Stimulated activated naive B cell treated with anti-CD40 and anti-IgM and Interleukin-4, amounts not matched to agents 10 μg/mL and 1 μg/mL and 100 μg/mL, for 72 hours (primary cell): ENCODE data around the gene SPATA20.
A peak's percentile ranks its signal among the peaks of the same experiment; 100 is the strongest.

Experiments used
- ATAC-seq, 2 donors: fragments of 150-1000 bp; cut with Tn5 transposase; replicated peaks; 2 replicates each; pipeline ENCODE4 v1.10.0; 2021; ENCODE audit warnings: moderate library complexity in 1 of 2
- DNase-seq: peaks from one replicate; pipeline ENCODE4 v3.0.0; 2021
- H3K27ac Mint-ChIP-seq: one replicate; pipeline ENCODE4 v1.8.0; 2022; ENCODE audit warnings: mild to moderate bottlenecking, mixed read lengths
- H3K27me3 Mint-ChIP-seq, 2 donors: one replicate each; pipeline ENCODE4 v1.8.0; 2022; ENCODE audit warnings: mixed read lengths in 2 of 2
- H3K36me3 Mint-ChIP-seq, 2 donors: one replicate each; pipeline ENCODE4 v1.8.0; 2022; ENCODE audit warnings: mixed read lengths in 2 of 2, mild to moderate bottlenecking in 1 of 2
- H3K4me1 Mint-ChIP-seq, 2 donors: one replicate each; pipeline ENCODE4 v1.8.0; 2022; ENCODE audit warnings: mixed read lengths in 2 of 2, mild to moderate bottlenecking in 1 of 2
- H3K4me3 Mint-ChIP-seq, 2 donors: one replicate each; pipeline ENCODE4 v1.8.0; 2022; ENCODE audit warnings: mild to moderate bottlenecking in 2 of 2, mixed read lengths in 2 of 2, moderate library complexity in 1 of 2
- H3K9me3 Mint-ChIP-seq, 2 donors: one replicate each; pipeline ENCODE4 v1.8.0; 2022; ENCODE audit warnings: mixed read lengths in 2 of 2, mild to moderate bottlenecking in 1 of 2

SPATA20 gene

GRCh38 chr17:50547035-50547735, at the start of gene SPATA20:
Gene SPATA20 (plus strand): TSS chr17:50547174. CDS start chr17:50547209, 35 bp downstream.
- Mint-ChIP-seq H3K36me3 (peaks cover 3 to 14% of the 10 kb centered on the region in 2 donors), H3K27me3 (peaks cover 12 to 25% of the 10 kb centered on the region in 2 donors), H3K27ac (peak within 1 kb of the TSS; percentile 75), H3K9me3 (no peaks in the 10 kb centered on the region), H3K4me1 (peaks cover 13 to 20% of the 10 kb centered on the region in 2 donors), H3K4me3 (peak within 1 kb of the TSS; percentile 83 to 87)
- DNase-seq = peak; percentile 78
- ATAC-seq = peak; percentile 90 to 92

GRCh38 chr17:50498021-50498874, 48.7 kb upstream of the SPATA20 start:
- DNase-seq = no peak
- H3K27ac Mint-ChIP-seq = no peak overlapping the region

DNA sequence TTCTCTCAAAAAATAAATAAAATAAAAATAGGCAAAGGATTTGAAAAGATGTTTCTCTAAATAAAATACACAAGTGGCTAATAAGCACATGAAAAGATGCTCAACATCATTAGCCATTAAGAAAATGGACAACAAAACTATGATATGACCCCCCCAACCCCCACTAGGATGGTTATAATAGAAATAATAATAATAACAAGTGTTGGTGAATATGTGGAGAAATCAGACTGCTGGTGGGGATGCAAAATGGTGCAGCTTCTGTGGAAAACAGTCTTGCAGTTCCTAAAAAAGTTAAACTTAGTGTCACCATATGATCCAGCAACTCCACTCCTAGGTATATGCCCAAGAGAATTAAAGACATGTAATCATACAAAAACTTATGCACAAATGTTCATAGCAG, 47.7 kb upstream of the SPATA20 start:
- Mint-ChIP-seq H3K36me3 (no peaks in the 10 kb centered on the region), H3K4me3 (no peak overlapping the region), H3K27me3 (peaks cover 4 to 12% of the 10 kb centered on the region in 2 donors), H3K27ac (no peak overlapping the region), H3K4me1 (no peaks in the 10 kb centered on the region), H3K9me3 (no peaks in the 10 kb centered on the region)
- DNase-seq (no peak), ATAC-seq (no peak)

More at GRCh38 chr17:50498021-50498874, 48.7 kb upstream of the SPATA20 start:
- H3K9me3 Mint-ChIP-seq = no peaks in the 10 kb centered on the region
- no peaks in the 10 kb centered on the region for H3K4me1 Mint-ChIP-seq
- no peak overlapping the region for H3K4me3 Mint-ChIP-seq
- peaks cover 0 to 5% of the 10 kb centered on the region in 2 donors for H3K27me3 Mint-ChIP-seq
- no peaks in the 10 kb centered on the region for H3K36me3 Mint-ChIP-seq
- ATAC-seq = no peak

DNA sequence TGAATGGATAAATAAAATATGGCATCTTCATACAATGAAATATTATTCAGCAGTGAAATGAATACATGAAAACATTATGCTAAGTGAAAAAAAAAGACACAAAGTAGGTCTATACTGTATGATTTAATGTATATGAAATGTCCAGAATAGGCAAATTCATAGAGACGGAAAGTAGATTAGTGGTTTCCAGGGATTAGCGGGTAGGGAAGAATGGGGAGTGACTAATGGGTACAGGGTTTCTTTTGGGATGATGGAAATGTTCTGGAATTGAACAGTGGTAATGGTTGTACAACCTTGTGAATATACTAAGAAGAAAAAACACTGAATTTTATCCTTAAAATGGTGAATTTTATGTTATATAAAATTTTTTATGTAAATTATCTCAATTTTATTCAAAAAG, 47.3 kb upstream of the SPATA20 start:
- H3K4me1 Mint-ChIP-seq = no peaks in the 10 kb centered on the region
- H3K36me3 Mint-ChIP-seq = no peaks in the 10 kb centered on the region
- no peaks in the 10 kb centered on the region for H3K9me3 Mint-ChIP-seq
- no peak overlapping the region for H3K4me3 Mint-ChIP-seq
- H3K27me3 Mint-ChIP-seq = peaks cover 6 to 12% of the 10 kb centered on the region in 2 donors
- H3K27ac Mint-ChIP-seq = no peak overlapping the region
- no peak for ATAC-seq
- no peak for DNase-seq

GRCh38 chr17:50501054-50501453, 45.9 kb upstream of the SPATA20 start:
- Mint-ChIP-seq H3K4me1 (no peaks in the 10 kb centered on the region), H3K9me3 (no peaks in the 10 kb centered on the region)
- no peak for ATAC-seq

DNA sequence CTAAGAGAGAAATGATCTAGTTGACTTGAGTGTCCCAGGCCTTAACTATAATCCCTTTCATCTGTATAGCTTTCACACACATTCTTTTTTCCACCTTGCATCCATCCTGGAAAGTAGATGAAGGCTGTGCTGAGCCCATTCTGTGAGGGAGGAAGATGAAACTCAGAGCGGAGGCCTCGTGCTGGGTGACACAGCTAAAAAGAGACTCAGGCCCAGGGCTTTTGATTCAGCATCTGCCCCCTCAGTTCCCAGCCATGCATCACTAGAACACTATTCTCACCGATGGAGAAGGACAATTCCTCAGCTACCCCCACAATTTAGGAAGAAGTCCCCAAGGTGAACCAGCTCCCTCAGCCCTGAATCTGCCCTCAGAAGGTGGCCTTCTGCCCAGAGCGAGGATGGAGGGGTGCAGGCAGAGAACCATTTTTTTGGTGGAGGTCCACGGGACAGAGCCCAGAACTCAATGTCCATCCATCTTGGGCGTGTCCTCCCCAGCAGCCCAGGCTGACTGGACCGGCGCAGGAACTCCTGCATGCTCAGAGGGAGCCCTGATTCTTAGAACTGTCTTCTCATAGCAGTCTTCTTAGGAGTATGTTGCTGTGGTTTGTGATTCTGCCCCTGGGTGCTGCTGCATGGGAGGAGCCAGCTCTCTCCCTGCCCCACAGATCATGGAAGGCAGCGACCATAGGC, 44.5 kb upstream of the SPATA20 start:
- ATAC-seq = no peak
- no peaks in the 10 kb centered on the region for H3K9me3 Mint-ChIP-seq
- H3K4me3 Mint-ChIP-seq = no peak overlapping the region
- no peaks in the 10 kb centered on the region for H3K36me3 Mint-ChIP-seq
- no peak for DNase-seq
- H3K27ac Mint-ChIP-seq = no peak overlapping the region
- H3K27me3 Mint-ChIP-seq = peaks cover 11 to 23% of the 10 kb centered on the region in 2 donors
- peaks cover 0 to under 1% of the 10 kb centered on the region in 2 donors for H3K4me1 Mint-ChIP-seq

More at GRCh38 chr17:50501054-50501453, 45.9 kb upstream of the SPATA20 start:
- DNase-seq = no peak
- no peak overlapping the region for H3K4me3 Mint-ChIP-seq
- H3K36me3 Mint-ChIP-seq = no peaks in the 10 kb centered on the region
- peaks cover 11 to 22% of the 10 kb centered on the region in 2 donors for H3K27me3 Mint-ChIP-seq
- H3K27ac Mint-ChIP-seq = no peak overlapping the region

GRCh38 chr17:50505591-50506130, 41.3 kb upstream of the SPATA20 start:
- peaks cover 18 to 26% of the 10 kb centered on the region in 2 donors for H3K27me3 Mint-ChIP-seq
- ATAC-seq (no peak), DNase-seq (no peak)
- no peaks in the 10 kb centered on the region for H3K9me3 Mint-ChIP-seq
- H3K27ac Mint-ChIP-seq = no peak overlapping the region
- peaks cover 7 to 15% of the 10 kb centered on the region in 2 donors for H3K4me1 Mint-ChIP-seq
- no peak overlapping the region for H3K4me3 Mint-ChIP-seq
- H3K36me3 Mint-ChIP-seq = no peaks in the 10 kb centered on the region

DNA sequence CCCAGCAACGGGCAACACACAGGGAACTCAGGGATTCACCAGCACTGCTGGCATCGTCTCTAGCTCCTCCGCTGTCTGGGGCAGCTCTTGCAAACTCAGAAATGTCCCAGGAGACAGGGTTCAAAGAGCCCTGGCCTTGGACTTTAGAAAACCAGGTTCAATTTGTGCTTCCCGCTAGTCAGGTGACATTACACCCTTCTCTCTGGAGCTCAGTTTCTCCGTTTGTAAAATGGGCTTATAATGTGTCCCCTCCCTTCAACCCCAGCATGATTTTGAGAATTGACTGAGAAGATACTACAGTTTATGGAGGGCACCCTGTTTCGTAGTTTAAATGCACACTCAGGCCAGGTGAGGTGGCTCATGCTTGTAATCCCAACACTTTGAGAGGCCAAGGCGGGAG, 40.7 kb upstream of the SPATA20 start:
- Mint-ChIP-seq H3K9me3 (no peaks in the 10 kb centered on the region), H3K4me3 (no peak overlapping the region), H3K27me3 (peaks cover 18 to 26% of the 10 kb centered on the region in 2 donors), H3K36me3 (no peaks in the 10 kb centered on the region), H3K27ac (no peak overlapping the region), H3K4me1 (peaks cover 9 to 20% of the 10 kb centered on the region in 2 donors)
- ATAC-seq = no peak
- no peak for DNase-seq

DNA sequence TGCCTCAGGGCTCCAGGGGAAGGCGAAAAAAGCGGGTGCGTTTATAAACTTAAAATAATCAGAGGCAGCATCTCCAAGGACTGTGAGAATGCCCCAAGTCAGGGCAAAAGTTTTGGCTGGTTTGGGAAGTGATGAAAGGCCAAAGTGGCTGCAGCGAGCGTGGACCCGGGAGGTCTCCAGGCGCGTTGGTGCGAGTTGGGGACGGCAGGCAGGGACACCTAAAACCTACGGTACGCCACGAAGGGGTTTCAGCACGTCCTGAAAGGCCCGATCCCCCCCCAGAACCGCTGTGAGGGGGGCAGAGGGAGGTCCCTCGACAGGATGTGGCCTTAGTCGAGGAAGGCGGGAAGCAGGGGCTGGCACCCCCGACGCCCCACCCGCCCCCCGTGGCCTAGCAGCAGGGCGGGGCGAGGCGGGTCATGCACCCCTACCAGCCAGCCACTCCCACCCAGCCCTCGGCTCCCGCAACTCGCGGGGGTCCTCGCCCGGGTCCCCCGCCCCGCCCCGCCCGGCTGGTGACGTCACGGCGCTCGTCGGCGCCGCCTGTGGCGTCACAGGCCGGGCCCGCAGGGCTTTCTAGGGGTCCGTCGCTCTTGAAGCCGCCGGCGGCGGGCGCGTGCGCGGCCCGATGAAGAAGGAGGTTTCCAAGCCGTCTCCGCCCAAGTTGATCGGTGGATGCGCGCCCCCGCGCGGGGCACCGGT, 39.0 kb upstream of the SPATA20 start, which contains the start of gene MYCBPAP:
TSS of gene MYCBPAP (plus strand) at position 569 of the 702 bp plus-strand sequence. CDS start 236 bp downstream, outside the sequence.
- H3K4me1 Mint-ChIP-seq = peaks cover 13 to 24% of the 10 kb centered on the region in 2 donors
- no peaks in the 10 kb centered on the region for H3K36me3 Mint-ChIP-seq
- peaks cover 22 to 34% of the 10 kb centered on the region in 2 donors for H3K27me3 Mint-ChIP-seq
- peak within 1 kb of the TSS; percentile 91 for H3K27ac Mint-ChIP-seq
- peak; percentile 84 to 88 for ATAC-seq
- DNase-seq = peak; percentile 70
- peak within 1 kb of the TSS; percentile 85 to 90 for H3K4me3 Mint-ChIP-seq
- no peaks in the 10 kb centered on the region for H3K9me3 Mint-ChIP-seq

GRCh38 chr17:50508573-50509460, 38.2 kb upstream of the SPATA20 start:
- Mint-ChIP-seq H3K36me3 (no peaks in the 10 kb centered on the region), H3K9me3 (no peaks in the 10 kb centered on the region), H3K27me3 (peaks cover 19 to 33% of the 10 kb centered on the region in 2 donors), H3K27ac (peak overlapping the region; percentile 32), H3K4me1 (peaks cover 13 to 24% of the 10 kb centered on the region in 2 donors), H3K4me3 (peak overlapping the region; percentile 85 to 90)
- DNase-seq (no peak), ATAC-seq (no peak)

- Mint-ChIP-seq H3K27me3 (peaks cover 11 to 21% of the 10 kb centered on the region in 2 donors), H3K4me3 (no peak overlapping the region), H3K36me3 (no peaks in the 10 kb centered on the region), H3K9me3 (no peaks in the 10 kb centered on the region), H3K27ac (no peak overlapping the region), H3K4me1 (peaks cover 13 to 24% of the 10 kb centered on the region in 2 donors)
- DNase-seq = no peak
- peak; percentile 34 to 64 for ATAC-seq
These were observed 35.9 kb upstream of the SPATA20 start for GRCh38 chr17:50511058-50511457.

GRCh38 chr17:50513495-50513894, 33.5 kb upstream of the SPATA20 start:
- H3K36me3 Mint-ChIP-seq = no peaks in the 10 kb centered on the region
- no peak overlapping the region for H3K4me3 Mint-ChIP-seq

More at GRCh38 chr17:50513495-50513894, 33.5 kb upstream of the SPATA20 start:
- DNase-seq = no peak
- ATAC-seq = no peak
- peaks cover 10 to 17% of the 10 kb centered on the region in 2 donors for H3K4me1 Mint-ChIP-seq
- no peaks in the 10 kb centered on the region for H3K9me3 Mint-ChIP-seq
- peaks cover 8 to 18% of the 10 kb centered on the region in 2 donors for H3K27me3 Mint-ChIP-seq
- no peak overlapping the region for H3K27ac Mint-ChIP-seq
